ENCODE measurements around the gene COBLL1. TPM values are rescaled to one million over a fixed set of nuclear protein-coding genes. Genes with fewer than 3 reads are reported as not detected.

The COBLL1 gene, protein sequence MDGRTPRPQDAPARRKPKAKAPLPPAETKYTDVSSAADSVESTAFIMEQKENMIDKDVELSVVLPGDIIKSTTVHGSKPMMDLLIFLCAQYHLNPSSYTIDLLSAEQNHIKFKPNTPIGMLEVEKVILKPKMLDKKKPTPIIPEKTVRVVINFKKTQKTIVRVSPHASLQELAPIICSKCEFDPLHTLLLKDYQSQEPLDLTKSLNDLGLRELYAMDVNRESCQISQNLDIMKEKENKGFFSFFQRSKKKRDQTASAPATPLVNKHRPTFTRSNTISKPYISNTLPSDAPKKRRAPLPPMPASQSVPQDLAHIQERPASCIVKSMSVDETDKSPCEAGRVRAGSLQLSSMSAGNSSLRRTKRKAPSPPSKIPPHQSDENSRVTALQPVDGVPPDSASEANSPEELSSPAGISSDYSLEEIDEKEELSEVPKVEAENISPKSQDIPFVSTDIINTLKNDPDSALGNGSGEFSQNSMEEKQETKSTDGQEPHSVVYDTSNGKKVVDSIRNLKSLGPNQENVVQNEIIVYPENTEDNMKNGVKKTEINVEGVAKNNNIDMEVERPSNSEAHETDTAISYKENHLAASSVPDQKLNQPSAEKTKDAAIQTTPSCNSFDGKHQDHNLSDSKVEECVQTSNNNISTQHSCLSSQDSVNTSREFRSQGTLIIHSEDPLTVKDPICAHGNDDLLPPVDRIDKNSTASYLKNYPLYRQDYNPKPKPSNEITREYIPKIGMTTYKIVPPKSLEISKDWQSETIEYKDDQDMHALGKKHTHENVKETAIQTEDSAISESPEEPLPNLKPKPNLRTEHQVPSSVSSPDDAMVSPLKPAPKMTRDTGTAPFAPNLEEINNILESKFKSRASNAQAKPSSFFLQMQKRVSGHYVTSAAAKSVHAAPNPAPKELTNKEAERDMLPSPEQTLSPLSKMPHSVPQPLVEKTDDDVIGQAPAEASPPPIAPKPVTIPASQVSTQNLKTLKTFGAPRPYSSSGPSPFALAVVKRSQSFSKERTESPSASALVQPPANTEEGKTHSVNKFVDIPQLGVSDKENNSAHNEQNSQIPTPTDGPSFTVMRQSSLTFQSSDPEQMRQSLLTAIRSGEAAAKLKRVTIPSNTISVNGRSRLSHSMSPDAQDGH
- total RNA-seq = 182 and 222 TPM in 2 replicates

DNA sequence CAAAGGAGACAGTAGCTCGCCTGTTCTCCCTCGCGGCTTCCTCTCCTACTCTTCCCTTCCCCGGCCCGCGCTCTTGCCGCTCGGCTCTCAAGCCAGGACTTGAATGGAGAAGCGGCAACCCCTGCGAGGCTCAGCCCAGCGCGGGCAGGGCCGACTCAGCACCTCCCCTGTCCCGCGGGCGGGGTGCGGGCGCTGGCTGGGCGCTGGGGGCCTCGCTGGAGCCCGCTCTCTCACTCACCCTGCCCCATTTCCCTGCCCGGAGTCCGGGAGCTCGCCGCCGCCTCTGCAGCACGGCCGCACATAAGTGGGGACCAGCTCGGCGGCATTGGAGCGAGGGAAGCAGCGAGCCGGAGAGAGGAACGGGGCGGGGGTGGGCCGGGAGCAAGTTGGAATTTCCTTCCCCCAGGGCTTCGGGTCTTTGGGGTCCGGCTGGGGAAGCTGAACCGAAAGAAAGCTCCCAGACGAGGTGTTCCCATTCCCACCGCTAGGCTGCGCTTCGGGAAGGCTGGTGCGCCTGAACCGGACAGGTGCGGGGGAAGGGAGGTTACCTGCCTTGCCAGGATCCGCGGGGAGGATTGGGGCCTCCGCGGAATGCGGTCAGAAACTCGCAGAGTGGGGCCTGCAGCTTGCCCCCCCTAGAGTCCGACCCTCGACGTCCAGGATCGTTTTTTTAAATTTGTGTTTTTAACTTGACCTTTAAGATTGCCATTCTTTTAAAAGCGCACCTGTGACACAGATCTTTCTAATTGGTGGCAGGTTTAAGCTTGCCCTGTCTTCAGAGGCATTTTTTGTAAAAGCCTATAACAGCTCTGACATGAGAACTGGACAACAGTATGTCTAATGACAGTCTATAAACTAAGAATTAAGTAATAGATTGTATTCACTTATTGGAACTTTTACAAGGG lies at the start of gene COBLL1:
Gene COBLL1, minus strand, starts transcription at position 105 of the 905 bp plus-strand sequence. CDS start 627 bp downstream, outside the sequence.
- no peaks in the 10 kb centered on the region for H3K9me3 Mint-ChIP-seq
- H3K36me3 Mint-ChIP-seq (ENCODE audit: low read depth) = peaks cover 15% of the 10 kb centered on the region
- peak within 1 kb of the TSS; percentile 91 for H3K27ac Mint-ChIP-seq
- ChIA-PET POLR2A (interaction anchor here (0.6 to 4.8 kb wide), 20 partner anchors 10 to 151 kb away, joined by 3 to 93 read pairs (median 6); no protein-coding TSS in a partner anchor), CTCF (interaction anchor here (0.7 to 2.7 kb wide), 23 partner anchors 13 to 115 kb away, joined by 3 to 39 read pairs (median 3); no protein-coding TSS in a partner anchor)
- no peaks in the 10 kb centered on the region for H3K27me3 Mint-ChIP-seq
- intact Hi-C loops (cut with micrococcal nuclease) = loop anchor here (1.0 to 5.0 kb wide), 11 partner anchors 7 to 952 kb away; partner anchors contain the start of genes GALNT3 and SCN3A
- TF ChIP-seq, protein P1, sequence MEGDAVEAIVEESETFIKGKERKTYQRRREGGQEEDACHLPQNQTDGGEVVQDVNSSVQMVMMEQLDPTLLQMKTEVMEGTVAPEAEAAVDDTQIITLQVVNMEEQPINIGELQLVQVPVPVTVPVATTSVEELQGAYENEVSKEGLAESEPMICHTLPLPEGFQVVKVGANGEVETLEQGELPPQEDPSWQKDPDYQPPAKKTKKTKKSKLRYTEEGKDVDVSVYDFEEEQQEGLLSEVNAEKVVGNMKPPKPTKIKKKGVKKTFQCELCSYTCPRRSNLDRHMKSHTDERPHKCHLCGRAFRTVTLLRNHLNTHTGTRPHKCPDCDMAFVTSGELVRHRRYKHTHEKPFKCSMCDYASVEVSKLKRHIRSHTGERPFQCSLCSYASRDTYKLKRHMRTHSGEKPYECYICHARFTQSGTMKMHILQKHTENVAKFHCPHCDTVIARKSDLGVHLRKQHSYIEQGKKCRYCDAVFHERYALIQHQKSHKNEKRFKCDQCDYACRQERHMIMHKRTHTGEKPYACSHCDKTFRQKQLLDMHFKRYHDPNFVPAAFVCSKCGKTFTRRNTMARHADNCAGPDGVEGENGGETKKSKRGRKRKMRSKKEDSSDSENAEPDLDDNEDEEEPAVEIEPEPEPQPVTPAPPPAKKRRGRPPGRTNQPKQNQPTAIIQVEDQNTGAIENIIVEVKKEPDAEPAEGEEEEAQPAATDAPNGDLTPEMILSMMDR (IDR thresholded peaks at IDR 0.05) = no peak
- DNase-seq (peak; percentile 65), ATAC-seq (ENCODE audit: low read depth) (peak; percentile 65)
- peaks cover 44% of the 10 kb centered on the region for H3K4me1 Mint-ChIP-seq
- peak within 1 kb of the TSS; percentile 97 for H3K4me3 Mint-ChIP-seq

DNA sequence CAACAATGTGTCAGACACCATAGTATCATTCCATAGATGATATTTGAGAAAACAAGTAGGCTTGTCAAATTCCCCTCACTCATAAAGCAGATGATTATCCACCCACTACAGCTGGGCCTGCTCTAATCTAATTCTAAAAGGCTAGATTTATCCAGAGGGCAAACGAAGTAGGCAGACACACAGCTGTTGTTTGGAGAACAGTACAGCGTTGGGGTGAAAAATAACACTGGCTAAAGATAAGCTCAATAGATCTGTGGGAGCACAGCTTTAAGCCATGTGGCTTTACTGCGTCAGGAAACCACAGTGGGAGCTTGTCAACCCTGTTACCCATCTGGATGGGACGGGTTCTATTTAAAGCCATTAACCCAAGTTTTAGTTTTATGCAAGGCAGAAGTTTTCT lies 48.9 kb upstream of the COBLL1 start:
- Mint-ChIP-seq H3K36me3 (ENCODE audit: low read depth) (no peaks in the 10 kb centered on the region), H3K4me1 (no peaks in the 10 kb centered on the region), H3K27ac (no peak overlapping the region), H3K9me3 (no peaks in the 10 kb centered on the region), H3K27me3 (no peaks in the 10 kb centered on the region), H3K4me3 (no peak overlapping the region)
- CTCF ChIA-PET = interaction anchor here (0.6 to 1.2 kb wide), 2 partner anchors 13 to 153 kb away, joined by 3 read pairs; no protein-coding TSS in a partner anchor
- ATAC-seq (ENCODE audit: low read depth) = no peak
- no peak for DNase-seq
- intact Hi-C loops (cut with micrococcal nuclease) = no loop called here
- TF ChIP-seq, protein P1 (IDR thresholded peaks at IDR 0.05) = no peak
- POLR2A ChIA-PET = interaction anchor here (0.6 kb wide), 1 partner anchor 11 kb away, joined by 3 read pairs; no protein-coding TSS in a partner anchor

DNA sequence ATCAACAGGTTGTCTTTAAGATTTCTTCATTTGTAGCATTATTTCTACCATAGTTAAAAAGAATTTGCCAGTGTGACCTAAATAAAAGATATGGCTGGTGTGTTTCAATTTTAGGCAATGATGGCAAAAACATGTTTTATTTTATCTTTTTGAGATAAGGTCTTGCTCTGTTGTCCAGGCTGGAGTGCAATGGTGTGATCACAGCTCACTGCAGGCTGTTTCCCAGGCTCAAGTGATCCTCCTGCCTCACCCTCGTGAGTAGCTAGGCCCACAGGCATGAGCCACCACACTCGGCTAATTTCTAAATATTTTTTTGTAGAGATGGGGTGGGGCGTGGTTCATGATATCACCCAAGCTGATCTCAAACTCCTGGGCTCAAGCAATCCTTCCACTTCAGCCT lies 47.0 kb upstream of the COBLL1 start:
- Mint-ChIP-seq H3K9me3 (no peaks in the 10 kb centered on the region), H3K27ac (no peak overlapping the region), H3K4me1 (no peaks in the 10 kb centered on the region), H3K36me3 (ENCODE audit: low read depth) (no peaks in the 10 kb centered on the region), H3K27me3 (no peaks in the 10 kb centered on the region), H3K4me3 (no peak overlapping the region)
- ATAC-seq (ENCODE audit: low read depth) (no peak), DNase-seq (no peak)
- POLR2A ChIA-PET = no interaction called here
- TF ChIP-seq, protein P1 (IDR thresholded peaks at IDR 0.05) = no peak
- CTCF ChIA-PET = no interaction called here
- intact Hi-C loops (cut with micrococcal nuclease) = no loop called here

DNA sequence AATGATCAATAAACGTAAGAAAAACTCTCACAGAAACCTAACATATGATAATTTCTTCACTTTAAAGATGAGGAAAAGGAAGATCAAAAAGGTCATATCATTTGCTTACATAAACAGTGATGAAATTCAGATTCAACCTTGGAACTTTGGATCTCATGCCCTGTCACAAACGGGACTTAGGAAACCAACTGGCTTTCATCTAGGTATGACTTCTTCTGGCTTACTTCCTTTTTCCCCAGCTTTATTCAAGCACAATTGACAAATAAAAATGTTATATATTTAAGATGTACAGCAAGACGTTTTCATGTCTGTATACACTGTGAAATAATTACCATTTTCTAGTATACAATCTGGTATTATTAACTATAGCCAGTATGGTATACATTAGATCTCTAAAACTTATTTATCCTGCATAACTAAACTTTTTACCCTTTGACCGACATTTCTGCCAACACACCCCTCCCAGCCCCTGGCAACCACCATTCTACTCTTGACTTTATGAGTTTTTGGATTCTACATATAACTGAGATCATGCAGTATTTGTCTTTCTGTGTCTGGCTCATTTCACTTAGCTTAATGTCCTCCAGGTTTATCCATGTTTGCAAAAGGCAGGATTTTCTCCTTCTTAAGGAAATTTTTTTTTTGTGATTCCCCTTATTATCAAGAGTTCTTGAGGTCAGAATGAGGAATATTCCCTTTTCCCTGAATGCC lies 46.0 kb upstream of the COBLL1 start:
- Mint-ChIP-seq H3K4me1 (no peaks in the 10 kb centered on the region), H3K27ac (no peak overlapping the region), H3K36me3 (ENCODE audit: low read depth) (no peaks in the 10 kb centered on the region), H3K27me3 (no peaks in the 10 kb centered on the region), H3K9me3 (no peaks in the 10 kb centered on the region), H3K4me3 (no peak overlapping the region)
- intact Hi-C loops (cut with micrococcal nuclease) = no loop called here
- CTCF ChIA-PET = no interaction called here
- ATAC-seq (ENCODE audit: low read depth) = no peak
- TF ChIP-seq, protein P1 (IDR thresholded peaks at IDR 0.05) = no peak
- no peak for DNase-seq
- POLR2A ChIA-PET = no interaction called here
